ENCODE measurements around the gene JOSD2.
"Not testable (repeated sequence)": the region's sequence is repeated elsewhere in the genome, so short reads cannot be mapped to it uniquely, and the experiment has no call there.

Gene JOSD2

GRCh38 chr19:50532952-50533351 is 22.0 kb upstream of the JOSD2 start:
- Histone ChIP-seq H3K4me3 (ENCODE audit: insufficient read depth, low read length, poor library complexity, severe bottlenecking) (no peak overlapping the region), H3K9me3 (ENCODE audit: insufficient read depth, low read length) (no peaks in the 10 kb centered on the region), H3K79me2 (ENCODE audit: insufficient read depth, low read length) (no peaks in the 10 kb centered on the region), H3K9ac (ENCODE audit: low read length) (no peak overlapping the region), H4K20me1 (ENCODE audit: low read depth, low read length) (no peaks in the 10 kb centered on the region), H3F3A (ENCODE audit: insufficient read depth) (no peaks in the 10 kb centered on the region), H3K36me3 (ENCODE audit: low read length) (no peaks in the 10 kb centered on the region), H3K4me2 (ENCODE audit: low read depth, low read length, poor library complexity, severe bottlenecking) (no peak overlapping the region), H3K27me3 (ENCODE audit: low read length) (no peaks in the 10 kb centered on the region), H2AFZ (ENCODE audit: low read depth, low read length, severe bottlenecking) (no peak overlapping the region), H3K9me2 (replicated peaks; ENCODE audit: insufficient read depth, low read length) (no peaks in the 10 kb centered on the region), H3K27ac (ENCODE audit: low read depth, low read length) (no peak overlapping the region)
- TF ChIP-seq, protein P1, sequence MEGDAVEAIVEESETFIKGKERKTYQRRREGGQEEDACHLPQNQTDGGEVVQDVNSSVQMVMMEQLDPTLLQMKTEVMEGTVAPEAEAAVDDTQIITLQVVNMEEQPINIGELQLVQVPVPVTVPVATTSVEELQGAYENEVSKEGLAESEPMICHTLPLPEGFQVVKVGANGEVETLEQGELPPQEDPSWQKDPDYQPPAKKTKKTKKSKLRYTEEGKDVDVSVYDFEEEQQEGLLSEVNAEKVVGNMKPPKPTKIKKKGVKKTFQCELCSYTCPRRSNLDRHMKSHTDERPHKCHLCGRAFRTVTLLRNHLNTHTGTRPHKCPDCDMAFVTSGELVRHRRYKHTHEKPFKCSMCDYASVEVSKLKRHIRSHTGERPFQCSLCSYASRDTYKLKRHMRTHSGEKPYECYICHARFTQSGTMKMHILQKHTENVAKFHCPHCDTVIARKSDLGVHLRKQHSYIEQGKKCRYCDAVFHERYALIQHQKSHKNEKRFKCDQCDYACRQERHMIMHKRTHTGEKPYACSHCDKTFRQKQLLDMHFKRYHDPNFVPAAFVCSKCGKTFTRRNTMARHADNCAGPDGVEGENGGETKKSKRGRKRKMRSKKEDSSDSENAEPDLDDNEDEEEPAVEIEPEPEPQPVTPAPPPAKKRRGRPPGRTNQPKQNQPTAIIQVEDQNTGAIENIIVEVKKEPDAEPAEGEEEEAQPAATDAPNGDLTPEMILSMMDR (IDR thresholded peaks at IDR 0.05; ENCODE audit: insufficient read depth, low read length, poor library complexity, severe bottlenecking), result no peak
- no peak for TF ChIP-seq EZH2phosphoT487 (conservative IDR thresholded peaks at IDR 0.05; ENCODE audit: low read length)

DNA sequence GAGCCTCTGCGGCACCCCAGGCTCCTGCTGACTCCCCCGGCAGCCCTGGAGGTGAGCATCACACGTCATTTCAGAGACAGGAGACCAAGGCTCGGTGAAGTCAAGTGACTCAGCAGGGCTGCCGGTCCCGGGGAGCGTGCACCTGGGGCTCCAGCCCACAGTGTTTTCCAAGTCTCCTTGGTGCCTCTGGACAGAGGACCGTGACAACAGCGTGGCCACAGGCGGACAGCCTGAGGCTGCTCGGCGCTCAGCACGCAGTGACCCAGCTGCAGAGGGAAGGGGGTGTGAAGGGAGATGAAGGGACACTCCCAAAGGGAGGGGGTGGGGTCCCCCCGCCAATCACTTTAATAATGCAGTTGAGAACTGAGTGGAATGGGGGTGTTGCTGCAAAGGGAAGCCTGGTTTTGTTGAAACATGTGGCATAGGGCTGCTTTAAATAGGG is 20.2 kb upstream of the JOSD2 start:
- Histone ChIP-seq H2AFZ (ENCODE audit: low read depth, low read length, severe bottlenecking) (no peak overlapping the region), H3K9ac (ENCODE audit: low read length) (no peak overlapping the region), H3K9me3 (ENCODE audit: insufficient read depth, low read length) (no peaks in the 10 kb centered on the region), H3K27ac (ENCODE audit: low read depth, low read length) (no peak overlapping the region), H3K79me2 (ENCODE audit: insufficient read depth, low read length) (no peaks in the 10 kb centered on the region), H3K4me2 (ENCODE audit: low read depth, low read length, poor library complexity, severe bottlenecking) (no peak overlapping the region), H3K4me3 (ENCODE audit: insufficient read depth, low read length, poor library complexity, severe bottlenecking) (no peak overlapping the region), H4K20me1 (ENCODE audit: low read depth, low read length) (no peaks in the 10 kb centered on the region), H3K27me3 (ENCODE audit: low read length) (no peaks in the 10 kb centered on the region), H3K36me3 (ENCODE audit: low read length) (no peaks in the 10 kb centered on the region), H3K9me2 (replicated peaks; ENCODE audit: insufficient read depth, low read length) (no peaks in the 10 kb centered on the region), H3F3A (ENCODE audit: insufficient read depth) (no peaks in the 10 kb centered on the region)
- TF ChIP-seq, protein P1 (IDR thresholded peaks at IDR 0.05; ENCODE audit: insufficient read depth, low read length, poor library complexity, severe bottlenecking), result no peak
- no peak for TF ChIP-seq EZH2phosphoT487 (conservative IDR thresholded peaks at IDR 0.05; ENCODE audit: low read length)

GRCh38 chr19:50528052-50528451 is 17.1 kb upstream of the JOSD2 start:
- not testable (repeated sequence) for H3K9ac ChIP-seq (ENCODE audit: low read length); H3K4me3 ChIP-seq (ENCODE audit: insufficient read depth, low read length, poor library complexity, severe bottlenecking); H3K36me3 ChIP-seq (ENCODE audit: low read length); H3K27ac ChIP-seq (ENCODE audit: low read depth, low read length); H3K9me2 ChIP-seq (replicated peaks; ENCODE audit: insufficient read depth, low read length); H4K20me1 ChIP-seq (ENCODE audit: low read depth, low read length); H3K9me3 ChIP-seq (ENCODE audit: insufficient read depth, low read length); H3K27me3 ChIP-seq (ENCODE audit: low read length); H2AFZ ChIP-seq (ENCODE audit: low read depth, low read length, severe bottlenecking); H3K79me2 ChIP-seq (ENCODE audit: insufficient read depth, low read length); H3F3A ChIP-seq (ENCODE audit: insufficient read depth); H3K4me2 ChIP-seq (ENCODE audit: low read depth, low read length, poor library complexity, severe bottlenecking)

GRCh38 chr19:50522881-50523280 is 11.9 kb upstream of the JOSD2 start:
- no peak overlapping the region for H3K9ac ChIP-seq (ENCODE audit: low read length)

More at GRCh38 chr19:50522881-50523280, 11.9 kb upstream of the JOSD2 start:
- Histone ChIP-seq H3K36me3 (ENCODE audit: low read length) (no peaks in the 10 kb centered on the region), H3K9me3 (ENCODE audit: insufficient read depth, low read length) (no peaks in the 10 kb centered on the region), H3K4me3 (ENCODE audit: insufficient read depth, low read length, poor library complexity, severe bottlenecking) (no peak overlapping the region), H3K9me2 (replicated peaks; ENCODE audit: insufficient read depth, low read length) (no peaks in the 10 kb centered on the region), H2AFZ (ENCODE audit: low read depth, low read length, severe bottlenecking) (no peak overlapping the region), H3K27ac (ENCODE audit: low read depth, low read length) (no peak overlapping the region), H3F3A (ENCODE audit: insufficient read depth) (no peaks in the 10 kb centered on the region), H4K20me1 (ENCODE audit: low read depth, low read length) (no peaks in the 10 kb centered on the region), H3K4me2 (ENCODE audit: low read depth, low read length, poor library complexity, severe bottlenecking) (no peak overlapping the region), H3K27me3 (ENCODE audit: low read length) (no peaks in the 10 kb centered on the region), H3K79me2 (ENCODE audit: insufficient read depth, low read length) (no peaks in the 10 kb centered on the region)
- TF ChIP-seq EZH2phosphoT487 (conservative IDR thresholded peaks at IDR 0.05; ENCODE audit: low read length), result no peak
- TF ChIP-seq, protein P1 (IDR thresholded peaks at IDR 0.05; ENCODE audit: insufficient read depth, low read length, poor library complexity, severe bottlenecking), result no peak

Data from SU-DHL-6 (cell line).